Neural progenitor cell (in vitro differentiated cells): ENCODE measurements around the gene CASP1.

Experiments
- CTCF ChIP-seq: fragments of 200-600 bp; sonication (generic); IDR thresholded peaks from 2 replicates; pipeline ENCODE4 v1.5.1; 2017; ENCODE audit warnings: antibody characterized with exemption, mild to moderate bottlenecking
- EZH2 ChIP-seq: fragments of 200-600 bp; sonication (generic); IDR thresholded peaks from 2 replicates; pipeline ENCODE4 v1.6.1; 2017; ENCODE audit warnings: antibody characterized with exemption, mild to moderate bottlenecking, moderate library complexity
- EZH2phosphoT487 ChIP-seq: fragments of 200-600 bp; sonication (generic); IDR thresholded peaks from 2 replicates; pipeline ENCODE4 v1.6.1; 2017; ENCODE audit warnings: antibody characterized with exemption

DNA sequence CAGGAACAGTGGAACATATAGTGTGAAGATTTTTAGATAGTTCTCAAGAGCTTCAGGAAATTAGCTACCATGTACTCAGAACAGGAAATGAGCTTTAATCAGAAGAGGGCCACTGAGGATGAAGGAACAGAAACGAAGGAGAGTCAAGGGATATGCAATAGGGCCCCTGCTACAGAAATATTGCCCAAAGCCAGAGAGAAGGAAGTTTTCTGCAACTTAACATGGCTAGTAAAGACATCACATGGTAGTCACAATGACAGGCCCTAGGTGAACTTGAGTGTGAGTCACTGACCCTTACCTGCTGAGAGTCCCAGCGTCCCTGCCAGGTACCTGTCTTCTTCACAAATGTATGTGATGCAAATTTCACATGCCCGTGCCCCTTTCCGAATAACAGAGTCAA, 35.4 kb upstream of the CASP1 start:
- no peak for TF ChIP-seq EZH2
- TF ChIP-seq CTCF: no peak
- TF ChIP-seq EZH2phosphoT487: no peak
